ENCODE data around the gene LAMC3.
A peak's percentile ranks its signal among the peaks of the same experiment; 100 is the strongest.
"Not testable (repeated sequence)": the region's sequence is repeated elsewhere in the genome, so short reads cannot be mapped to it uniquely, and the experiment has no call there.

Gene LAMC3

GRCh38 chr9:131101207-131101964, 92.4 kb downstream of the LAMC3 start:
- no peak for DNase-seq

GRCh38 chr9:131103024-131103423, 94.0 kb downstream of the LAMC3 start:
- no peak for DNase-seq

GRCh38 chr9:131103535-131103934, 94.6 kb downstream of the LAMC3 start:
- DNase-seq = no peak

GRCh38 chr9:131104016-131104740, 95.2 kb downstream of the LAMC3 start:
- no peak for DNase-seq

- no peak for DNase-seq
Observed at GRCh38 chr9:131105952-131106351, 97.0 kb downstream of the LAMC3 start.

GRCh38 chr9:131107760-131108159, 98.8 kb downstream of the LAMC3 start:
- DNase-seq = no peak

GRCh38 chr9:131111186-131111853, 102.3 kb downstream of the LAMC3 start:
- no peak for DNase-seq

- no peak for DNase-seq
Observed at GRCh38 chr9:131111854-131112311, 102.9 kb downstream of the LAMC3 start.

GRCh38 chr9:131112374-131113154, 103.6 kb downstream of the LAMC3 start:
- DNase-seq = no peak

- DNase-seq = no peak
Observed at GRCh38 chr9:131113655-131114054, 104.7 kb downstream of the LAMC3 start.

GRCh38 chr9:131114084-131114535, 105.1 kb downstream of the LAMC3 start:
- DNase-seq = no peak

GRCh38 chr9:131115360-131115742, 106.4 kb downstream of the LAMC3 start:
- not testable (repeated sequence) for DNase-seq

- no peak for DNase-seq
Observed at GRCh38 chr9:131116281-131117120, 107.5 kb downstream of the LAMC3 start.

GRCh38 chr9:131117121-131117761, 108.3 kb downstream of the LAMC3 start:
- no peak for DNase-seq

- no peak for DNase-seq
Observed at GRCh38 chr9:131117762-131118145, 108.8 kb downstream of the LAMC3 start.

- peak; percentile 5 for DNase-seq
Observed at GRCh38 chr9:131119600-131119999, 110.6 kb downstream of the LAMC3 start.

GRCh38 chr9:131120620-131121228, 111.8 kb downstream of the LAMC3 start:
- no peak for DNase-seq

GRCh38 chr9:131121346-131121745, 112.4 kb downstream of the LAMC3 start:
- DNase-seq = no peak

- peak; percentile 2 for DNase-seq
Observed at GRCh38 chr9:131122158-131122557, 113.2 kb downstream of the LAMC3 start.

- DNase-seq = no peak
Observed at GRCh38 chr9:131125038-131125287, 116.0 kb downstream of the LAMC3 start.
